ENCODE data around the gene SMIM43.
"Not testable (repeated sequence)": the region's sequence is repeated elsewhere in the genome, so short reads cannot be mapped to it uniquely, and the experiment has no call there.

Gene SMIM43

DNA sequence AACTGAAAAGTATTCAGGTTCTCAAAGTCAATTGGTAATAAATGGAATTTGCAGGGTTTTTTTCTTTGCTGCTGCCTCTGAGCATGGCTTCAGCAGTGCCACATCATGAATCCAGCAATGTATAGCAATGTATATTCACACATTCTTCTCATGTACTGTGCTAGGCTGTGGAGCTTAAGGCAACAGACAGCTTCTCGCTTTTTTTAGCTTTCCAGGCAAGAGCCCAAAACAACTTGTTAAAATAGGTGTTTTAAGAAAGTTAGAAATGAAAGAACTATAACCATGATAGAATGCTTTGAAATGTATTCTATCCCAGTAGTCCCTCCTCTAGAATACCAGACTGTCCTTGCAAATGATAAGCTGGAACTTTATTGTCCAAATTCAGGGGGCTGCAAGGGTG, 30.4 kb downstream of the SMIM43 start:
- no peak for DNase-seq

DNA sequence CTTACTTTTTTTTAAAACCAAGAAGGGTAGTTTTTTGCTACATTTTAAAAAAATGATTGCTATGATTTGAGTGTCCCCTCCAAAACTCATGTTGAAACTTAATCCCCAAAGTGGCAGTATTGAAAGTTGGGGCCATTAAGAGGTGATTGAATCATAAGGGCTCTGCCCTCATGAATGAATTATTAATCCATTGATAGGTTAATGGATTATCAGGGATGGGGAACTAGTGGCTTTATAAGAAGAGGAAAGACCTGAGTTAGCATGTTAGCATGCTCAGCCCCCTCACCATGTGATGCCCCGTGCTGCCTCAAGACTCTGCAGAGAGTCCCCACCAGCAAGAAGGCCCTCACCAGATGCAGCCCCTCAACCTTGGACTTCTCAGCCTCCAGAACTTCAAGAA, 31.0 kb downstream of the SMIM43 start:
- no peak for DNase-seq

DNA sequence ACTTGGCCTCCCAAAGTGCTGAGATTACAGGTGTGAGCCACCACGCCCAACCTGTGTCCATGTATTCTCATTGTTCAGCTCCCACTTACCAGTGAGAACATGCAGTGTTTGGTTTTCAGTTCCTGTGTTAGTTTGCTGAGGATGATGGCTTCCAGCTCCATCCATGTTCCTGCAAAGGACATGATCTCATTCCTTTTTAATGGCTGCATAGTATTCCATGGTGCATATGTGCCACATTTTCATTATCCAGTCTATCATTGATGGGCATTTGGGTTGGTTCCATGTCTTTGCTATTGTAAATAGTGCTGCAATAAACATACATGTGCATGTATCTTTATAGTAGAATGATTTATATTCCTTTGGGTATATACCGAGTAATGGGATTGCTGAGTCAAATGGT, 35.2 kb downstream of the SMIM43 start:
- not testable (repeated sequence) for DNase-seq

GRCh38 chr4:121728798-121729226, 36.2 kb downstream of the SMIM43 start:
- no peak for DNase-seq

- DNase-seq = no peak
Observed at GRCh38 chr4:121728066-121728465, 36.9 kb downstream of the SMIM43 start.

DNA sequence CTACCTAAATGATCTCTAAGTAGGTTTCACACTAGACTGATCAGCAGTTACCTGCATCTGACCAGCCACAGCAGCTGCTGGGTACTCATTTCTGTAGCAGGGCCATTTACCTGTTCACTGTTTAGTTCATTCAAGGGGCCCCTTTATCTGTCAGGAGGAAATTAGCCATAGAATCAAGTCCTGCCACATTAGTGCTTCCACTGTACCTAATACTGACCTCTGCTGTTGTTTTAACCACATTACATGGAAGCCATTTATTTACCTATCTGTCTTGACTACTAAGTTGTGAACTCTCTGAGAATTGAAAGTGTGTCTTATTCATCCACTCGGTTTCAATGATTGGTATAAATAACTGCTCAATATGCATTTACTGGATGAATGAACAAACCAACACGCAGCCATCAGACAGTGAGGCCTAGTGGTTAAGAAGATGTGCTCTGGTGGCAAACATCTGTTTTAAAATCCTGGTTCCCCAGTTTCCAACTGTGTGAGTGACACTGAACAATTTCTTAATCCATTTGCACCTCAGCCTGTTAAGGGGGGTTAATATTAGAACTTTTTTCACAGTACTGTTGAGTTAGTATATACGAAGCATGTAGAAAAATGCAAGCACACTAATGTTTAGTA, 38.2 kb downstream of the SMIM43 start:
- DNase-seq = no peak

GRCh38 chr4:121724671-121725070, 40.3 kb downstream of the SMIM43 start:
- no peak for DNase-seq

GRCh38 chr4:121721700-121722099, 43.3 kb downstream of the SMIM43 start:
- no peak for DNase-seq

DNA sequence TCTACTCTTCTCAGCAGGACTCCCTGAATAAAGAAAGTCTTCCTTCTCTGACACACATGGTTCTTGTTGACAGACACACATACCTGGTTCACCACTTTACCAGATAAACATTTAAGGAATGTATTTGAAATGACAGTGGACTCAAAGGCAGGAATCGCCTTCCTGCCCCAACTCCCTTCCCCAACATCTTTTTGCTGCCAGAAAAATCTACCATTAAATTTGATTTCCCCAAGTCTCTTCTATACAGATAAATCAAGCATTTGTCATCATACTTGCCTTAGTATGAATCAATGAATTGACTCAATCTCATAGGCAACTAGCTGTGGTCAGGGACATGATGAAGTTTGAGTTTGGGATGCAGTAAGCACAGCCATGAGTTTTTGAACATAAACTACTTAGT, 44.9 kb downstream of the SMIM43 start:
- DNase-seq = no peak

DNA sequence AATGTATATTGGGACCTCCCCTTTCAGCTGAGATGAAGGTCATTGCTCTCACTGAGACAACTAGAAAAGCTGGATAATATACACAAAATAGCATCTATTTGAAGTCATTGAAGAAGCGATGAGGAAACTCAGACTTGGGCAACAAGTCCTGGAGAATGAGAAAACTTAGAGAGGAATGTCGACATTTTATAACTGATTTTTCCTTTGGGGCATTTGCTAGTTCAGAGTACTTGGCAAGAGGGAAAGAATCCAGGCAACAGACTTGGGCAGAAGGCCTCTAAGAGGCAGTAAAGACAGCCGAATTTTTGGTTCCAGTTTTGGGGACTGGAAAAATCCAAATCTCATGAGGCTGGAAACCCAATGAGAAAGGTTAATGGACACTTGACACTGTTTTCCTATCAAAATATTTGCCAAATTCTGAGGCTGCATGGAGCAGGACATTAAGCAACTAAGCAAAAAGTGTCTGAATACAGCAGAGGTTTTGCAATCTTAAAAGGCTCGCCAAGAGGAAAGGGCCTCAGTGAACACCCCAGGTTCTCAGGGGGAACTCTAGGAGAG, 47.2 kb downstream of the SMIM43 start:
- DNase-seq = no peak

GRCh38 chr4:121714548-121714947, 50.4 kb downstream of the SMIM43 start:
- DNase-seq = no peak

DNA sequence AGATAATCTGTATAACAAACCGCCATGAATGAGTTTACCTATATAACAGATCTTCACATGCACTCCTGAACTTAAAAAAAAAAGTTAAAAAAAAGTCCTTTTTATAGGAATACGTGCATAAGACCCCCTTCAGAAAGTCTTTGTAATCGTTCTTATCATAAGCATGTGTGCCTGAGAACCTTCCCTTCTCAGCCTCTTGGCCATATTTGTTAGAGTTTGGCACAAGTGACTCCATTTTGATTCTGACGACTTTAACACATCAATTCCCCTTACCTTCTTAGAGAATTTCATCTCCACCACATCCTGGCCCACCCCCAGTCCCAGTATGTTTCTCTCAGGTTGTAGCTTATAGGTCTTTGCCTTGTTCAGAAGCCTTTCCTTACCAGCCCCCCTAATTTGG, 52.2 kb downstream of the SMIM43 start:
- DNase-seq = no peak

DNA sequence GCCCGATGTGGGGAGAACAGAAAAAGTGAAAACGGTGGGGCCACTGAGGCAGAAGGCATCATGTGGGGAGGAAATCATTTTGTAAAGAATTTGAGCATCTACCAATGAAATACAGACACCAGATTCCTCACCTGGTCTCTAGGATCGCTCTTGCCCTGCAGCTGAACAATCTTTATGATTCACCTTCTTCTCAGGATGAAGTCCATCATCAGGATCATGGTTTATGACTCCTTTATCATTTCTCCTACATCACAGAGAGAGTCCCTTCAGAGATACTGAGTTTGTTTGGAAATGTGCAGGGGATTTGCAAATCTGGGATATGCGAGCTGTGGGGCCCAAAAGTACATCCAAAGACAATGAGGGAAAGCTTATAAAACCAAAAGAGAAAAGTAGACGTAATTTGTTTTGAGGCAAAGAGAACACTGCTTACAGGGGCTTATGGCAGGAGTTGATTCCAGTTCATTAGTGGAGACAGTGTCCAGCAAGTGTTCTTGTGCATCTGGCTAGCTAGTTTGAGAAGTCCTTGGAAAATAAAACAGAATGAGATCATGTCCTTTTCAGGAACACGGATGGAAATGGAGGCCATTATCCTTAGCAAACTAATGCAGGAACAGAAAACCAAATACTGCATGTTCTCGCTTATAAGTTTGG, 52.8 kb downstream of the SMIM43 start:
- DNase-seq = no peak

GRCh38 chr4:121711263-121712000, 53.5 kb downstream of the SMIM43 start:
- DNase-seq = peak; percentile 90

DNA sequence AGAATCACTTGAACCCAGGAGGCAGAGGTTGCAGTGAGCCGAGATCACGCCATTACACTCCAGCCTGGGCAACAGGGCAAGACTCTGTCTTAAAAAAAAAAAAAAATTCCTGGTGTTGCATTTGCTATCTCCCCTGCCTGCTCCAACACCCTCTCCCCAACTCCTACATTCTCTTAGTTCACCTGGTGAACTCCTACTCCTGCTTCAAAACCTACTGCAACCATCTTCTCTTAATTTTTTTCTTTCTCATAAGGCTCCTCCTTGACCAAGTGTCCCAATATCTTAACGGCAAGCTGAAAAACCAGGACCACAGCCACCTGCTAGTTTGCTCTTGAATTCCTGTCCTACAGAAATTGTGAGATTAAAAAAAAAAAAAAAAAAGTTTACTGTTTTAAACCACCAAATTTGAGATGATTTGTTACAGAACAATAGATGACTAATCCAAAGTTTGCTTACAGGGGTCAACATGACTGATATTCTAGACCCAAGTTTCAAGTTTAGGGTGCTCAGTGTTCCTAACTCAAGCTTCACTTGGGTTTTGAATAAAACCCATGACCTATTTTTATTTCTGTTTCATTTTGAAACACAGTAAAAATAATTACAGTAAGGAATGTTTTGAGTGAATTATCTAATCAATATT, 55.1 kb downstream of the SMIM43 start:
- DNase-seq = no peak
